ENCODE measurements around the gene PCSK1.
"Not testable (repeated sequence)": the region's sequence is repeated elsewhere in the genome, so short reads cannot be mapped to it uniquely, and the experiment has no call there.

Gene PCSK1

GRCh38 chr5:96425443-96425842, 7.6 kb downstream of the PCSK1 start:
- no peak for DNase-seq

GRCh38 chr5:96415897-96416296, 17.2 kb downstream of the PCSK1 start:
- no peak for DNase-seq

DNA sequence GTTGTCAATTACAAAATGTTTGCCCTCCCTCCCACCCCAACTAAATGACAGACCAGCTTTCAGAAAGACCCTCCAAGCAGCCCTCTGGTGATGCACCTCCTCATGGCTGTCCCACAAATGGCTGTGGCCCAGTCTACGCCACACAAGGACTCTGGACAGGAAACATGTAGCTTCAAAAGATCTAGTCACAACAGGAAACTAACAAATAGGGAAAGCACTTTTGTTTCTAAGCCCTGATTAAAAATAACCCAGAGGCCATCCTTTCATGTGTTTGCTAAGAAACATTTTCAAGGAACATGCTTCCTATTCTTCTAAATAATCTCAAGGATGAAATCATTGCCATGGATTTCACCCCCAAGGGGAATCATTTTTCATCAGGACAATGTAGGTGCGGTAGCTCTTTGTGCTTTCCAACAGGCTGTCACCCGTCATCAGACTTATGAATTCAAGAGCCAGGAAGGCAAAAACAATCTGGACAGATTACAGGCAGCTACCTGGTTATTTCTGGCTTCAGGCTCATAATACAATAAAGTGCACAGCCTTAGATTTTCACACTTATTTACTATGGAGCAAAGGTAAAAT, 20.1 kb downstream of the PCSK1 start:
- DNase-seq = no peak

GRCh38 chr5:96410013-96410412, 23.0 kb downstream of the PCSK1 start:
- DNase-seq = no peak

DNA sequence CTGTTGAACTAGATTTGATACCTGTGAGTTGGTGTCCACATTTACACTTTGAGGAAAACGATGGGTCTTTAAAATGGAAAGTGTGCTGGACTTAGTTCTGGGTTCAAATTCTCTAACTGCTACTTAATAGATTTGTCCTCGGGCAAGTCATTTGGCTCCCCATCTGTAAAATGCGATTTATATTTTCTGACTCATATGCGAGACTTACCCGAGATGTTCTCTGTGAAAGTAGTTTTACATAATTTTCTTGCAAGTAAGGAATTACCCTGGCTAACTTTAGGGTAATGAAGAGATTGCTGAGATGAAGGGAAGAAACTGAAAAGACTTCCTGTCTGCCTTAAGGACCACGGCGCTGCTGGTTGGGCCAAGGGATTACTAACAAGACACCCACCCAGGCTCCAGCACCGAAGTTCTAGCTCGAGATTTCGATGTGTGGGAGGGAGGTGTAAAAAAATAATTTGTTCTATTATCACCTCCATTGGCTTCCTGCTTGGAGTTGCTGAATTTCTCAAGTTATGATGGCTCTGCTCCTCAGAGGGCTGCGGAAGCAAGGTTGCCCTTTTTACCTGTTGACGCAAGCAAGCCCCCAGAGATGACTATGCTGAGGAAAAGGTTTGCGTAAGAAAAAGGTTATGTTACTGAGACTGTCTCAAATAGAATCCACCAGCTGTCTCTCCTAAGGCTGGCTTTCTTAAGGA, 24.1 kb downstream of the PCSK1 start:
- no peak for DNase-seq

GRCh38 chr5:96408210-96408777, 24.8 kb downstream of the PCSK1 start:
- no peak for DNase-seq

DNA sequence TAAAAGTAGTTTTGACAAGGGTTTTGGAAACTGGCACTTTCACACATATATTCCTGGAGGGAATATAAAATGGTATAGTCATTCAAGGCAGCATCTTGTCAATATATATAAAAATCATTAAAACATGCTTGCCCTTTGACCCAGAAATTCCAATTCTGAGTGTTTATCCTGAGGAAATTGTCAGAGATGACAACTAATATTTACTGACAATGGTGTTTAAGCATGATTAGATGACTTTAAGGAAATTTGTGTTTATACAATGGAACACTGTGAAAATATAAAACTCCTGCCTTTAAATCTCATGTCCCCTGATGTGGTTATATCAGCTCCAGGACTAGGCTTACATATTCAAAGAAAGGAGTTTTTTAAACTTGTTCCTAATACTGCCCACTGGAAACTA, 25.6 kb downstream of the PCSK1 start:
- no peak for DNase-seq

- DNase-seq = no peak
Measured at GRCh38 chr5:96404191-96404867, 28.7 kb downstream of the PCSK1 start.

- no peak for DNase-seq
Measured at GRCh38 chr5:96402500-96402899, 30.5 kb downstream of the PCSK1 start.

DNA sequence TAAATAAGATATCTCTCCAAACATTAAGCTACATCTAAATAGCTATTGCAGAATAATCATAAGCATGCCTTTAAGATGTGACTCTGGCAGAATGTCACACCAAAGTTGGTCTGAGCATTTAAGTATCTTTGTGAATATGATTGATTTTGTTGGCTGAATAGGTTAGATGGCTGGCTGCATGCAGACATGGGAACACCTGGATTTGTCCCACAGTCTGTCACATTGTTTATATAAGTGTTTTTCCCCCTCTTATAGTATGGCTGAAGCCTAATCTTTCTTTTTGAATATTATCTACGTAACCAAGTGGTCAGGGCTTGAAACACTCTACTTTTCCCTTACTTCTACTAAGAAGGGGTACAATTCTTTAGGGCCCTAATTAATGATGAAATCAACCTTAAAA, 36.2 kb downstream of the PCSK1 start:
- no peak for DNase-seq

- DNase-seq = not testable (repeated sequence)
Measured at GRCh38 chr5:96395295-96395694, 37.8 kb downstream of the PCSK1 start.

GRCh38 chr5:96391921-96392320, 41.1 kb downstream of the PCSK1 start:
- DNase-seq = no peak

GRCh38 chr5:96388176-96388575, 44.9 kb downstream of the PCSK1 start:
- DNase-seq = no peak

- no peak for DNase-seq
Measured at GRCh38 chr5:96387616-96388015, 45.4 kb downstream of the PCSK1 start.

GRCh38 chr5:96385538-96385937, 47.5 kb downstream of the PCSK1 start:
- DNase-seq = no peak

DNA sequence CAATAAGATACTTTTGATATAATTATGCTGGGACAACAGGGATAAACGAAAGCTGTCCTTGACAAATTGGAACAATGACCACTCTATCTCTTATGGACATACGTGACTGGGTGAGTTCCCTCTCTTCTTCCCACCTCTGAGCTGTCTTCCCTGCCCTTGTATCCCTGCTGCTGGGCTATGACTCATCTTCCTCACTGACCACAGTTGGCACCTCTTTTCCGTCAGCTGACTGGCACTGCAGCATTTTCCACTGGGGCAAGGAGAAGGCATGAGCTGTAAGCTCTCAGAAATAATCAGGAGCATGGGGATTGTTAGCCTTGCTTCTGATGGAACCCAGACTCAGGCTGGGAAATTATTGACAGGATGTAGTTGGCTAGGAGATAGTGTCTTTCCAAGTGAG, 48.7 kb downstream of the PCSK1 start:
- no peak for DNase-seq

GRCh38 chr5:96381526-96381925, 51.5 kb downstream of the PCSK1 start:
- DNase-seq = no peak

DNA sequence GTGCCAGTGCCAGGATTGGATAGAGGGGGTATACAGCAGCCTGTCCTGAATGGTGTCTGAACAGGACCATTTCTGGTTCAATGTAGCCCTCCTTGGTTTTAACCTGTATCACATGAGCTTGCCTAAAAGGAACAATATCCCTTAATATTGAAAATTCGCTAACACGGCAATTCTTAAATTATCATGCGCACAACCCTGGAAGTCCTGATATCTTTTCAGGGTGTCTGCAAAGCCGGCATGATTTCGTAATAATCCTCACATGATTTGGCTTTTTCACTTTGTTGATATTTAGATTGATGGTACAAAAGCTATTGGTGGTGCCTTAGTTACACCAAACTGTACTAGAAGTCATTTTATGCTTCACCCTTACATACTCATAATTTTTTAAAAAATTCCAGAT, 53.2 kb downstream of the PCSK1 start:
- no peak for DNase-seq

DNA sequence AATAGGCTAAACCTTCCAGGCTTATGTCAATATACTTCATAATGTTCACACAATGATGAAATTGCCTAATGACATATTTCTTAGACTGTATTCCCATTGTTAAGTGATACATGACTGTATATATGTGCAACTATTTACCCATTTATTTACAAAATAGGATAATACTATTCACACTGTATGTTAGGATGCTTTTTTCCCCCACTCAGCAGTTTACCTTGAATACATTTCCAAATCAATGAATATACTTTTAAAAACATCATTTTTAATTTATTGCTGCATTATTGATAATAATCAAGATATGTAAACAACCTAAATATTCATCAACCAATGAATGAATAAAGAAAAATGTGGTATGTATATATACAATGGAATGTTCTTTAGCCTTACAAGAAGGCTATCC, 55.5 kb downstream of the PCSK1 start:
- no peak for DNase-seq

GRCh38 chr5:96377167-96377566, 55.9 kb downstream of the PCSK1 start:
- DNase-seq = no peak

DNA sequence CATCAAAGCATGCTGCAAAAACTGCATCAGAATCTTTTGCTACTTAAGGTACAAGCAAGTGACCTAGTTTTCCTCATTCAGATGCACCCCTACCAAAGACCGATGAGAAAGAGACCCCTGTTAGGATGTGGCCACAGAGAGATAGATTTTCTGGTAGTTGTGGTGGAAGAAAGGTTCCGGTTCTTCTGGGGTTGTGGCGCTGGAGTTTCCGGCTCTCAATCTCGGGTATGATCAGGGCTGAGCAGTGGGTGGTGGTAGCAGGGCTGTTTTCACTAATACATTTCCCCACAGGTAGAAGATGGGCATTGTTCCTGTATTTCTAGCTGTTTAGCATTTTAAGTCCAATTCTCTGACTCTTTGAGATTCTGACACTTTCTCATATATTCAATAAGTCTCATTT, 58.4 kb downstream of the PCSK1 start:
- no peak for DNase-seq

DNA sequence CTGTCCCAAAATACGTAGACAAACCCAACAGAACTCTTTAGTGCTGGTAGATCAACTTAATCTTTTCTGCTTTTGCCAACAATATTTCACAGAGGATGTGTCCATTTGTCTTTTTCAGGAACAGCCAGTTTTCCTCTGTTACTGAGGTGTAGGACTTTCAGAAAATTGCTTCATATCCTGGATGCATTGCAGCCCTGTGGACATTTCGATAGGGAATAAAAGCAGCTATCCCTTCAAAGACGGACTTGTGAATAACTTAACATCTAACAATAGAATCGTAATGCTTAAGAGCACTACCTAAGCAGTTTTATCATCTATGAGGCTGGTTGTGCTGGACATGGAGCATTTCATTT, 59.7 kb downstream of the PCSK1 start:
- DNase-seq = no peak

GRCh38 chr5:96372726-96373380, 60.2 kb downstream of the PCSK1 start:
- DNase-seq = no peak

GRCh38 chr5:96370976-96371375, 62.1 kb downstream of the PCSK1 start:
- no peak for DNase-seq
